ENCODE data around the gene MRPL36.

MRPL36 gene

GRCh38 chr5:1824109-1824821 lies 24.6 kb upstream of the MRPL36 start:
- H3K4me3 ChIP-seq (ENCODE audit: low read length): no peak overlapping the region
- no peak for DNase-seq (ENCODE audit: low read depth)
- TF ChIP-seq CTCF (conservative IDR thresholded peaks at IDR 0.05; ENCODE audit: low read length): no peak

- TF ChIP-seq CTCF (conservative IDR thresholded peaks at IDR 0.05; ENCODE audit: low read length): no peak
- DNase-seq (ENCODE audit: low read depth): no peak
- no peak overlapping the region for H3K4me3 ChIP-seq (ENCODE audit: low read length)
Observed at GRCh38 chr5:1823381-1824034, 23.9 kb upstream of the MRPL36 start.

GRCh38 chr5:1821862-1822261 lies 22.2 kb upstream of the MRPL36 start:
- TF ChIP-seq CTCF (conservative IDR thresholded peaks at IDR 0.05; ENCODE audit: low read length): no peak
- no peak overlapping the region for H3K4me3 ChIP-seq (ENCODE audit: low read length)
- DNase-seq (ENCODE audit: low read depth): no peak

- DNase-seq (ENCODE audit: low read depth): no peak
- TF ChIP-seq CTCF (conservative IDR thresholded peaks at IDR 0.05; ENCODE audit: low read length): no peak
- no peak overlapping the region for H3K4me3 ChIP-seq (ENCODE audit: low read length)
Observed at GRCh38 chr5:1820926-1821325, 21.3 kb upstream of the MRPL36 start.

GRCh38 chr5:1820381-1820780 lies 20.7 kb upstream of the MRPL36 start:
- no peak overlapping the region for H3K4me3 ChIP-seq (ENCODE audit: low read length)
- DNase-seq (ENCODE audit: low read depth): no peak
- TF ChIP-seq CTCF (conservative IDR thresholded peaks at IDR 0.05; ENCODE audit: low read length): no peak

- TF ChIP-seq CTCF (conservative IDR thresholded peaks at IDR 0.05; ENCODE audit: low read length): no peak
- DNase-seq (ENCODE audit: low read depth): no peak
- H3K4me3 ChIP-seq (ENCODE audit: low read length): no peak overlapping the region
Observed at GRCh38 chr5:1819458-1819857, 19.8 kb upstream of the MRPL36 start.

- TF ChIP-seq CTCF (conservative IDR thresholded peaks at IDR 0.05; ENCODE audit: low read length): no peak
- no peak for DNase-seq (ENCODE audit: low read depth)
- H3K4me3 ChIP-seq (ENCODE audit: low read length): no peak overlapping the region
Observed at GRCh38 chr5:1818784-1819183, 19.1 kb upstream of the MRPL36 start.
